HG02678 (cell line): ENCODE data around the gene LHX1.
A peak's percentile ranks its signal among the peaks of the same experiment; 100 is the strongest.

Experiments
- ATAC-seq: cut with Tn5 transposase; IDR thresholded peaks from one replicate; pipeline ENCODE4 v1.9.1; 2021; ENCODE audit warnings: mild to moderate bottlenecking, moderate library complexity; ENCODE audit not compliant: unreplicated experiment

Gene LHX1

DNA sequence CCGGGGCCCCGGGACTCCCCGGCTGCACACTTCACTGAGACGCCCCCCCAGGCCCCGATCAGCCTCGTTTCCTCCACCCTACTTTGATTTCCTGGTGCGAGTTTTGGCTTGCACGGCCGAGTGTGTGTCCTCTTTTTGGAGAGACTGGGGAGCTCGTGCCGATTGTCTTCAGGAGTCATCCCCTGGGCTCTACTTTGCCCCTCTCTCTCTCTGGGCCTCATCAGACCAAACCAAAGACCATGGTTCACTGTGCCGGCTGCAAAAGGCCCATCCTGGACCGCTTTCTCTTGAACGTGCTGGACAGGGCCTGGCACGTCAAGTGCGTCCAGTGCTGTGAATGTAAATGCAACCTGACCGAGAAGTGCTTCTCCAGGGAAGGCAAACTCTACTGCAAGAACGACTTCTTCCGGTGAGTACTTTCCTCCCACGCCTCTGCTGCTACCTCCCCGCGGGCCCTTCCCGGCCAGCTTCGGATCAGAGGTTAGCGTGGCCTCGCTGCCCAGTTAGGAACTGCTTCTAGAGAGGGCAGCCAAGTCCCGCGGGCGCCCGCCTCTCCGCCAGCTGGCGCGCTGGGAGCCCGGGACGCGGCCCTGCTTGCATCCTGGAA is 787 bp downstream of the LHX1 start:
- no peak for ATAC-seq

DNA sequence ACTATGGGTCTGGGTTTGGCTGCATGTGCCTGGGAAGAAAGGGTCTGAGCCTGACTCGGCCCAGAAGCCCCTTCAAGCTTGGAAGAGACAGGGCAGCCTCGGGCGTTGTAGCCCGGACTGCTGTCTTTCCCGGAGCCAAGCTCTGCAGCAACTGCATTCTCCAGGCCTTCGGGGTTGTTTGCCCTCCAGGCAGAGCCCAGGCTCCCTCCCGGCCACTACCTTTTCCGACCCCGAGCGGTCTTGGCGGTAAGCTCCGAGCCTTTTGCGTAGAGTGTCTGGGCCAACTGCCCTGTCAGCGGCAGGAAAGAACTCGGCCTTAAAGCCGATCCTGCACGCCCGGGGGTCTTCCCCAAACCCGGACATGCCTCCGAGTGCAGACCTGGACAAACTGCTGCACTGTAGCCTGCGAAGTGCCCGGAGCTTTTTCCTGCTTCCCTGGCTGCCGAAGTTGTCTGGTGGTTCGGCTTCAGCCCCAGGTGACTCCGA is 1.3 kb downstream of the LHX1 start:
- ATAC-seq: no peak

GRCh38 chr17:36939052-36939801 is 2.0 kb downstream of the LHX1 start:
- no peak for ATAC-seq

DNA sequence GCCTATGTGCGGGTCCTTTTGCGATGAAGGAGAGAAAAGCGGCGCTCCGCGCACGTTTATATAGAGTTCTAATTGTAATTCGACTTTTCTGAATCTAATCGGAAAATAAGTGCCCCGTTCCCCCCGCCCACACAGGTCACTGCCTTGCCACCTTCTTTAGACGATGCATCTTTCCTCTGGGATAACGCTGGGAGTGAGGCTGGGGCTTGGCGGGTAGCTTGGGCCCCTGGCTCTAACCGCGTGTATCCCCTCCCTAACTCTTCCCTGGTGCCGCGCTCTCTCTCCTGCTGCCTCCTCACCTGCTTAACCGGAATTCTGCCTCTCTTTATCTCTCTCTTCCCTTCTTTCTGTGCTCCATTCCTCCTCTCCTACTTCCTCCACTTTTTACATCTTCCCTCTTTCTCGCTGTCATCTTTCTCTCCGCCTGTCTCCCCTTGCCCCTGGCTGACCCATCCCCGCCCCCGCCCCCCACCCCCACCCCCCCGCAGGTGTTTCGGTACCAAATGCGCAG is 2.6 kb downstream of the LHX1 start:
- ATAC-seq: no peak

DNA sequence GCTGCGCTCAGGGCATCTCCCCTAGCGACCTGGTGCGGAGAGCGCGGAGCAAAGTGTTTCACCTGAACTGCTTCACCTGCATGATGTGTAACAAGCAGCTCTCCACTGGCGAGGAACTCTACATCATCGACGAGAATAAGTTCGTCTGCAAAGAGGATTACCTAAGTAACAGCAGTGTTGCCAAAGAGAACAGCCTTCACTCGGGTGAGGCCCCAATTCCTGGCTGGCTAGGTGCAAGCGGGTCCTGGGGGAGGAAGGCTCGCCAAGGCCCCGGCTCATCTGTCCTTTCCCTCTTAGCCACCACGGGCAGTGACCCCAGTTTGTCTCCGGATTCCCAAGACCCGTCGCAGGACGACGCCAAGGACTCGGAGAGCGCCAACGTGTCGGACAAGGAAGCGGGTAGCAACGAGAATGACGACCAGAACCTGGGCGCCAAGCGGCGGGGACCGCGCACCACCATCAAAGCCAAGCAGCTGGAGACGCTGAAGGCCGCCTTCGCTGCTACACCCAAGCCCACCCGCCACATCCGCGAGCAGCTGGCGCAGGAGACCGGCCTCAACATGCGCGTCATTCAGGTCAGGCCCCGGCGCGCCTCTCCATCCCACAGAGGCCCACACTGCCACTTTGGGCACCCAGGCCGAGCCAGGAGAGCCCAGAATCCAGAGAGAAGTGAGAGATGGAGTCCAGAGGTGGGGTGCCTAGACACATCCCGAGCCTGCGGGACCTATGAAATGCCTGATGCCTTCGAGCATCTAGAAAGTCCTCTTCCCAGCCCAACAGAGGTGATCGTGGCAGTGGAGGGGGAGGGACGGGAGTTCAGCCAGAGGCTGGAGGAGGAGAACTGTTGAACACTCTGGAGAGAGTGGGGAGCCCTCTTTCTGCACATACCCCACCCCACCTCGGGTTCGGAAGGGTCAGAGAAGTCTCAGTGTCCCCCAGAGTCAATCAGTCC is 3.3 kb downstream of the LHX1 start:
- ATAC-seq: no peak

- no peak for ATAC-seq
Observed at GRCh38 chr17:36941265-36942010, 4.2 kb downstream of the LHX1 start.

- ATAC-seq: no peak
Observed at GRCh38 chr17:36942019-36942599, 4.8 kb downstream of the LHX1 start.

- ATAC-seq: no peak
Observed at GRCh38 chr17:36942631-36943125, 5.4 kb downstream of the LHX1 start.

DNA sequence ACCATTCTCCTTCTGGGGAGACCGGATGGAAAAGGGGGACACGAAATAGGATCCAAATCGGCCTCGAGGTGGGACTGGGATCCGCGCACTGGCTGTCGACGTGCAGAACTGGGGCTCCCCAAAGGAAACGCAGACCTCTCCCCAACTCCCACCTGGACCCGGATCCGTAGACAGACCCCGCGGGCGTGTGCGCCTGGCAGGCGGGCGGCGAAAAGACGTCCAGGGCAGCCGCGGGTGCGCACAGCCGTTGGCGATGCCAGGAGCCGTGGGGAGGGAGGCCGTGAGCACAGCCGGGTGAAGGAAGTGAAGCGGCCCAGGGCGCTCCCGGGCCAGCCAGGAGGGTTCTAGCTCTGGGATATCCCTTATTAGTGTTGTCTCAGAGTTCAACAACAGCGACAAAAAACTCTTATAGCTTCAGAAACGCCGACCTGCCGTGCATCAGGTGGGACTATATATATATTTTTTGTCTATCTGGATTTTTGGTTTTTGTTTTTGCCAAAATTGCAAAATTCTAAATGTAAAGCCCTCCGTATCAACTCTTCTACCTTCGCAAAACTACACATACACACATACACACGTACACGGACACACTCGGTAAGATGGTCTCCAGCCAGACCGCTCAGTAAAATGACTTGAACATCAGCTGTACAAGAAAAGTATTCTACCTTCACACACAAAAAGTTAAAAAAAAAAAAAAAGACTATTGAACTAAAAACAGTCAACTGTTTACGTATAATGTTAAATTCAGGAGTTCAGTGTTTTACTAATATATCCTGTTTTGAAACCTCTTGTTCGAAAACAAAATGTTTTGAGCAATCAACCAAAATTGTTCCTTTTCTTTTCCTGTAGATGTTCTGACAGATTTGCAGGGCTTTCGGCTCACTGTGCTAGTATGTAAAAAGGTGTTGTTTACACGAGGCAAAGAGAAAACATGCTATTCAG is 6.2 kb downstream of the LHX1 start:
- no peak for ATAC-seq

DNA sequence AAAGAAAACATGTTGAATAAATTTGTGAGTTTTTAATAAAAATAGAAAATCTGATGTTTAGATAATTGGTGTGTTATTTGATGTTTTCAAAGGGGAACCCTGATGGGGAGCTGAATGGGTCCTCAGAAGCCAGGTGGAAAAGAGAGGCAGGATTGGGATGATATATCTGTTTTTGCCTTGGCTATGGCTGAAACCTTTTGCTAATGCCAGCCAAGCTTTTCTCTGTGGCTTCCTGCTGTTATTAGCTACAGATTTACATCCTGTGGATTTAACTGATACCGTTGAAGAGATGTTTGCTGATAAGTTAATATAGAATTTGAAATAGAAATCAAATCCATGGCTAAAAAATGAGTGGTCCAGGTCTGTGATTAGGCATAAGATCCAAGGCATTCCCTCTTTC is 7.3 kb downstream of the LHX1 start:
- ATAC-seq: no peak

GRCh38 chr17:36945140-36945539 is 7.9 kb downstream of the LHX1 start:
- ATAC-seq: no peak

DNA sequence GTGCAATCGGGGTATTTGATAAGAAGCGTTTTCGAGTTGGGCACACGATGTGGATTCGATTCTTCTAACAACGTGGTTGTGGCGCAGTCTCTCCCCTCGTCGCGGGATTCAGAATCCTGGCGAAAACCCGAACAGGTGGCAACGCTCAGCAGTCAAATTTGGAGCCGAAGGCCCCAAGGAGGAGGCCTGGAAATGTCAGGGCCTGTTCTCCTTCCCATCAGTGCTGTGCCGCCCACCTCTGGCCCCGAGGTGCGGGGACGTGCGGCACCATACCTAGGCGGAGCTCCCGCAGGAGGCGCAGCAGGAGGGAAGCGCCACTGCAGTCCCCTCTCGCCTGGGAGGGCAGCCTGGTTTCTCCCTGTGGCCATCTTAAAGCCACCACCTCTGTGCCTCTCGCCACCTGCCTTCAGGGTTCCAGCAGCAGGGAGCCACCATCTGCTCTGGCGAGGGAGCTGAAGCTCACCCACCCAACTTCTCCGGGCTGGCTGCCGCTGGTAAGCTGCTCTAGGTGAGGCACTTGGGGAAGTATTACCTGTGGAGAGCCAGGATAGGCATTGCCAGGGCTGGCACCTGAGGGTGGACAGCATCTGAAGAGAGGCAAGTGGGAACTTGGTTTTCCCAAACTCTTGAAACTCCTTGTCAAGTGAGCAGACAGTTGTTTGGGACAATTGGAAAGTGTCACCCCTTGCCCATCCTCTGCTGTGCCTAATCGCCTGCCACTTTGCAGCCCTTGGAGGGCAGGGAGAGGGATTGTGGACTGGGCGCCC is 8.9 kb downstream of the LHX1 start:
- ATAC-seq: no peak

GRCh38 chr17:36946726-36947091 is 9.4 kb downstream of the LHX1 start:
- no peak for ATAC-seq

- ATAC-seq: no peak
Observed at GRCh38 chr17:36947922-36948716, 10.8 kb downstream of the LHX1 start.

- ATAC-seq: peak; percentile 92
Observed at GRCh38 chr17:36948717-36949460, 11.6 kb downstream of the LHX1 start, which contains the start of gene AATF. Gene AATF, plus strand, starts transcription at chr17:36948954. Its CDS starts 172 bp downstream, at chr17:36949126.

DNA sequence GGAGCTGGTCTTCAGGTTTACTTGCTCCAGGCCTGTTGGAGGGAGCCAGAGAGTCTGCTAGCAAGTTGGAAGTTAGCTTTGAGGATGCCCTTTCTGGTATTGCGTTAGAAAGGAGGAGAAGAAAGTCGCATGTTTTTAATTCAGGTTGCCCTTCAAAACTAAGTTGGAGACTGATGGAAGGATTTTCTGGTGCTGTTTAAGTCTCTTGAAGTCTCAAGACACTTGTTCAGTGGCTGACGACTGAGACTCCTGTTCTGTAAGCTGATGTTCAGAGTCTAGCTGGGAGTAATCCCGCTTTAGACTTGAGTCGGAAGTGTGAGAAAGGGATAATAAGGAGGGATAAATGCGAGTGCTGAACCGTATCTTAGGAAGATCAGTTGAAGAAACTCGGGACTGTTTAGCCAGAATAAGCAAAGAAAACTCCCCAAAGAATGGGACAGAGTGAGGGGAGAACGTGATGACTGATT is 12.2 kb downstream of the LHX1 start:
- no peak for ATAC-seq
